A172 (cell line): ENCODE measurements around the gene EOLA1. TPM values are rescaled to one million over a fixed set of nuclear protein-coding genes. Genes with fewer than 3 reads are reported as not detected.

Experiments used
- total RNA-seq: library from RNA; depleted of rRNA; stranded (reverse); fragments of >200 nt; shearing (Covaris generic); gene quantifications from 2 replicates; pipeline ENCODE4 v1.2.3, GENCODE V29; 2014; rRNA removed

Gene EOLA1
- total RNA-seq, 1 experiment from 2014 or later, result 17.4 TPM

Other genes with a start within 250 kb of the EOLA1 start
- 97.0 and 106 TPM in 2 replicates for gene IDS, start 35.7 kb upstream of the EOLA1 start, total RNA-seq
- gene HSFX3, start 8.9 kb downstream of the EOLA1 start, total RNA-seq, result not detected in 2 replicates
- gene MAGEA9B, start 46.4 kb downstream of the EOLA1 start, total RNA-seq, result not detected in 2 replicates
- not detected in 2 replicates for gene HSFX2, start 54.3 kb downstream of the EOLA1 start, total RNA-seq
- gene TMEM185A, start 90.8 kb downstream of the EOLA1 start, total RNA-seq, result 26.5 and 27.9 TPM in 2 replicates
- not detected in 2 replicates for gene MAGEA11, start 171.0 kb downstream of the EOLA1 start, total RNA-seq
- gene HSFX1, start 233.1 kb downstream of the EOLA1 start, total RNA-seq, result 0.19 and 0.84 TPM in 2 replicates
- not detected in 2 replicates for gene MAGEA9, start 240.9 kb downstream of the EOLA1 start, total RNA-seq